GM18520 (cell line): ENCODE results near the gene FAM107B.
A peak's percentile ranks its signal among the peaks of the same experiment; 100 is the strongest.

Source experiments
- ATAC-seq: cut with Tn5 transposase; IDR thresholded peaks from one replicate; pipeline ENCODE4 v1.9.1; 2021; ENCODE audit not compliant: unreplicated experiment

FAM107B gene

DNA sequence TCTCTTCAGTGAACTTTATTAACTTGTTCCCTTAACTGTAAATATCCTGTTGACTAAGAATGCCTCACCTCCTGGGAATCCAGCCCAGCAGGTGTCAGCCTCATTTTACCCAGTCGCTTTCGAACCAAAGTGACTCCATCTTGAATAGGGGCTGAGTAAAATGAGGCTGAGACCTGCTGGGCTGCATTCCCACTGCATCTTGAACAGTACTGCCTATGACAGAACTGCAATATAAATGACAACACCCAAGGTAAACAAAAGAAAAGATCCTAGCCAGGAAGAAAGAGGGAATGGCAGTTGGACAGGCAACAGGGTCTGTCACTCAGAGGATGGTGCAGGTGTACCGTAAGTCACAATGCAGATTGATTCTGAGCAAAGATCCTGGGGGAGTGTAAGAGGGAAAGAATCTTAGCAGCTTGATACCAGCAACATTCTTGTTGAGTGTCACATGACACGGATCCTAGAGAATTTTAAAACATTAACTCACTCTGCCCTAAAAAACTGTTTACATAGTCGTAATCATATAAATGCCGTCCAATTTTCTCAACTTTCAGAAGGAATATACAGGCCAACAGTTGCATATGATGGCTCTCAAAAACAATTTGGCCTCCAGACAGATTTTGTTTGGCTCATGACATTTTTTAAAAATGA, 4.4 kb upstream of the FAM107B start:
- ATAC-seq: no peak

GRCh38 chr10:14776546-14776945, 1.8 kb upstream of the FAM107B start:
- ATAC-seq: no peak

- no peak for ATAC-seq
These were observed 959 bp upstream of the FAM107B start for GRCh38 chr10:14775656-14776055.

GRCh38 chr10:14774214-14774580, 500 bp downstream of the FAM107B start:
- ATAC-seq: no peak

DNA sequence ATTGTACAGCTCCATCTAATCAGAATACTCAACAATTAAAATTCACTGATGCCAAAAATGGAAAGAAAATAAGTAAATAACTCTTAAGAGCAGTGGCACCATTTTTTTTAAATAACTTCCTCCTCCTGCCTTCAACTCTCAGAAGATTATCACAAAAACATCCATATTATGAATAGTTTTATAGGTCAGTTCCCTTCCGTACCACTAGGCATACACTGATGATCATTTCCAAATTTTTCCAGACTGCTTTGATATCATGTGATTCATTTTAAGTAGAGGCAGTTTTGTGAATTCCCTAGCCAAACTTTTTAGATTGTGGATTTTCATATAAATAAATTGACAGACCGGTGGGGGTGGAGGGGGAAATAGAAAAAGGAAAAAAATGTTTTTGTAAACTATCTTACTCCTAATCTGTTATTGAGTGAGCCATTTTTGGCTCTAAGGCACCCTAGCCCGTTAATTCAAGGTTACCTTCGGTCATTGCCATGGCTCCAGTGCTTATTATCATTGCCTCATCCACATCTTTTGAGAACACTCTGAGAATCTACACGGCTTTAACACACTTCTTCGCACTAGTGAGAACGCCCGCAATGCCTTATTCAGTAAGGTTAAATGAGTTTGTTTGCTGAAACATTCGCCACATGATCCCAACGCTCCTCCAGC, 1.0 kb downstream of the FAM107B start:
- no peak for ATAC-seq

DNA sequence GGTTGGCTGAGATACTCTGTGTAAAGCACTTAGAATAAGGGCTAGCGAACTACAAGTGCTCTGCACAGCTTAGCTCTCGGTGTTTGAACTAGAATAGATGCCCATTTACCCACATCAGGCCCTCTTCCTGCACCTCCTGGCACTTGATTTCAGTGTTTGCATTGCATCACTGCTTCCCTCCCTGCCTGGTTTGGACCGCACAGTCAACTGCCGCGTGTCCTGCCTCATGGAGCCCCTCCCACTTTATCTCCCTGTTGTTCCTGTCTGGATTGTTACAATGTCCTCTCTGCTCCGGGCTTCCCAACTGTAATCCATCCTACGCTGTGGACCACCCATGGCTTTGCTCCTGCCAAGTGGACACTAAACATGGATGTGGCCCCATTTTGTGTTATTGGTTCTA, 2.3 kb downstream of the FAM107B start:
- ATAC-seq: no peak

GRCh38 chr10:14770927-14771326, 3.8 kb downstream of the FAM107B start:
- ATAC-seq: no peak

DNA sequence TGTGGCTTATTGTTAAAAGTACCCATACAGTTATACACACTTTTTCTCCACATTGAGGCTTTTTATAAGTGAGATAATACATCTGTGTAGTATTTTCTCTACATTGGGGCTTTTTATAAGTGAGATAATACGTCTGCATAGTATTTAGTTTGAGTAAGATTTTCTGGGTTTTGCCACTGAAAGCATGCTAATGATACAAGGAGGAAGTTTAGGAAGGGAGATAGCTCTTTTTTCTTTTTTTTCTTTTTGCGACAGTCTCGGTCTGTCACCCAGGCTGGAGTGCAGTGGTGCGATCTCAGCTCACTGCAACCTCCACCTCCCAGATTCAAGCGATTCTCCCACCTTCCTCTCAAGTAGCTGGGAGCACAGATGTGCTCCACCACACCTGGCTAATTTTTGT, 13.3 kb downstream of the FAM107B start:
- no peak for ATAC-seq

DNA sequence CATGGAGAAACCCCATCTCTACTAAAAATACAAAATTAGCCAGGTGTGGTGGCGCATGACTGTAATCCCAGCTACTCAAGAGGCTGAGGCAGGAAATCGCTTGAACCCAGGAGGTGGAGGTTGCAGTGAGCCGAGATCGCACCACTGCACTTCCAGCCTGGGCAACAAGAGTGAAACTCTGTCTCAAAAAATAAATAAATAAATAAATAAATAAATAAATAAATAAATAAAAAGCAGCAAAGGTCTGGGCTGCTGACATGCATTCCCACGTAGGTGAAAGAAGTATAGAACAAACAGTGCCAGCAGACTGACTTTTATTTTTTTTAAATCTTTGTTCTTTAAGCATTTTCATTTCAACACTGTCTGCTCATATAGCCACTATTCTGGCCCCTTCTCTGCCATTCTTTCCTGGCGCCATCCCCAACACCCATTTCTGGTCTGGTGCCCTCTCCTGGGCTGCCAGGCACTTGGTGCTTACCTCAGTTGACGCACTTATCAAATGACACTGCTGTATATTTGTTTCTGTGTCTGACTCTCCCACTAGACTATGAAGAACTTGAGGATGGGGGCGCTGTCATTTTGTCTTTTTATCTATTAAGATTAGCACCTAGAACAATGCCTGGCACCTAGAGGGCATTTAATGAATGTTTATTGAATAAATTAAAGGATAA, 15.6 kb downstream of the FAM107B start:
- no peak for ATAC-seq

- no peak for ATAC-seq
These were observed 16.2 kb downstream of the FAM107B start for GRCh38 chr10:14758451-14758850.

GRCh38 chr10:14757986-14758385, 16.7 kb downstream of the FAM107B start:
- ATAC-seq: no peak

GRCh38 chr10:14757394-14757793, 17.3 kb downstream of the FAM107B start:
- no peak for ATAC-seq

GRCh38 chr10:14753441-14753840, 21.3 kb downstream of the FAM107B start:
- ATAC-seq: no peak

GRCh38 chr10:14751921-14752320, 22.8 kb downstream of the FAM107B start:
- ATAC-seq: no peak

GRCh38 chr10:14751014-14751896, 23.4 kb downstream of the FAM107B start:
- no peak for ATAC-seq

DNA sequence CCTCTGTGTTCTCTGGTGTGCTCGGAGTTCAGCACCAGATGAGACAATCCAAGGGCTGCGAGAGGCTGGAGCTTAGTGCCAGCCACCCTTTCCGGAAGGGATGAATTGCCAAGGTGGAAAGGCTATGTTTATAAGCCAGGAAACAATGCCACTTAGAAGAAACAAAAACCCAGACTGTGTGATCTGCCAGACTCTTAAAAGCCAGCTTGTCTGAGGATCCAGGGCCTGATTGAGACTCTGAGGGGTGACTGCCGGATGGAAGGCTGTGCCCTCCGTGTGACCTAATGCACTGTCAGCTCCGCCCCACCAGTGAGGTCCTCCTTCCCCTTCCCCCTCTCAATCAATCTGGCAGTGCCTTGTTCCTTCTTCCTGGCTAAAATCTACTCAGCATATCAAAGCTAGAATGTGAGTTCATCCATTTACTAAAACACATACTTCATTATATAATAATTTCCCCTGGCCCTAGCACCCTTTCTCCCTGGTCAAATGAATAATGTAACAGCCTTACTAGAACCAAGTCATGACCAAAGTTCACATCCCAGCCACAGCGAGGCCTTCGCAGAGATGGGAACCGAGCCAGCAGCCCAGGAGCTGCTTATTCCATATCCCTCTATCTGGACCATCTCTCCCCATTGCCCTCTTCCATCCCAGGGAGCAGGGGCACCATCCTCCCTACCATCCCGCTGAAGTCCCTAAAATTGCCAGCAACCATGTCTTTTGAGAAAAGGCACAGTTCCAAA, 25.5 kb downstream of the FAM107B start:
- ATAC-seq: no peak

DNA sequence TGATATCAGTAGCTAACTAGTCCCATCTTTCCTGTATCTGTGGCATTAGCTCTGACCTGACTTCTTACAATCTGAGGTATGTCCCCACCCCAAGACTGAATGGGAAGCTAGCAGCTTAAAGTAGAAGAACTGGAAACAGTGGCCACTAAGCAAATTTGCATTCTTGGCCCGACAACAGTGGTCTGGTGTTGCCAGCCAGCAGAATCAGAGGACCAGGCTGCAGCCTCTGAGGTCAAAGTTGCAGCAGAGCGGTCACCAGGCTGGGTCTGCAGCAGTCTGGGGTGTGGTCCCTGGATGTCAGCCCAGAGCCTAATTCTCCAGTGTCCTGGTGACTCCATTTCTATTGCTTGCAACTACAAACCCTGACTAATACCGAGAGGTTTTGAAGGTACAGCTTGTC, 26.3 kb downstream of the FAM107B start:
- no peak for ATAC-seq

GRCh38 chr10:14742815-14743214, 31.9 kb downstream of the FAM107B start:
- peak; percentile 77 for ATAC-seq

DNA sequence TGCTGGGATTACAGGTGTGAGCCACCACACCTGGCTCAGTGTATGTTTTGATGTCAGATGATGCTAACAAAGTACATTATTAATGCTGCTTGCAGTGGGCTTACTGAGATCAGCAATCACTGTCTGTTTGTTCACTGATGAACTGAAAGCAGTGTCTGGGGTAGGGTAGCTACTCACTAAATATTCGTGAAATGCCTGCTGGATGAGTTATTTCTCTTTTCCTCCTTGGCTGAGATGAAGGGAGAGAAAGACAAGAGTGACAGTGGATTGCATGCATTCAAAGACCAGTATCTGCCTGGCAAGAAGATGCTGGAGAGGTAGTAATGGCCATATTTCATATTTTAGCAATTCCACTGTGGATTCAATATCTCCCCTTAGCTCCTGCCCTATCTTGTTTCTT, 32.3 kb downstream of the FAM107B start:
- no peak for ATAC-seq

GRCh38 chr10:14740684-14741247, 33.9 kb downstream of the FAM107B start:
- ATAC-seq: no peak
